Mononuclear cell (primary cell): Measurements from ENCODE around the gene SERPINE2. TPM values are rescaled to one million over a fixed set of nuclear protein-coding genes. Genes with fewer than 3 reads are reported as not detected.

ENCODE experiments used
- H3K27me3 ChIP-seq: 2 replicates; pipeline ENCODE4 v1.6.0; 2011; ENCODE audit warnings: low read length, control low read depth; ENCODE audit not compliant: insufficient read depth
- H3K4me1 ChIP-seq: 2 replicates; pipeline ENCODE4 v1.5.1; 2011; ENCODE audit warnings: mild to moderate bottlenecking, low read length, control low read depth; ENCODE audit not compliant: insufficient read depth
- H3K4me3 ChIP-seq: 2 replicates; pipeline ENCODE4 v1.5.1; 2011; ENCODE audit warnings: mild to moderate bottlenecking, low read length, moderate library complexity
- H3K9me3 ChIP-seq: 2 replicates; pipeline ENCODE4 v1.5.1; 2011; ENCODE audit warnings: low read depth, mild to moderate bottlenecking, control low read depth, low read length
- total RNA-seq: library from RNA; depleted of rRNA; stranded (reverse); fragments of >200 nt; gene quantifications from one replicate; pipeline ENCODE4 v1.2.3, GENCODE V29; 2012

The SERPINE2 gene, protein sequence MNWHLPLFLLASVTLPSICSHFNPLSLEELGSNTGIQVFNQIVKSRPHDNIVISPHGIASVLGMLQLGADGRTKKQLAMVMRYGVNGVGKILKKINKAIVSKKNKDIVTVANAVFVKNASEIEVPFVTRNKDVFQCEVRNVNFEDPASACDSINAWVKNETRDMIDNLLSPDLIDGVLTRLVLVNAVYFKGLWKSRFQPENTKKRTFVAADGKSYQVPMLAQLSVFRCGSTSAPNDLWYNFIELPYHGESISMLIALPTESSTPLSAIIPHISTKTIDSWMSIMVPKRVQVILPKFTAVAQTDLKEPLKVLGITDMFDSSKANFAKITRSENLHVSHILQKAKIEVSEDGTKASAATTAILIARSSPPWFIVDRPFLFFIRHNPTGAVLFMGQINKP
- total RNA-seq = 2.5 TPM

GRCh38 chr2:224039080-224039769, at the start of gene SERPINE2:
SERPINE2 (minus strand) TSS chr2:224039286; CDS start chr2:224001900, 37,386 bp downstream.
- H3K4me1 ChIP-seq = peaks cover 13% of the 10 kb centered on the region
- H3K9me3 ChIP-seq = no peaks in the 10 kb centered on the region
- peaks cover 60% of the 10 kb centered on the region for H3K27me3 ChIP-seq
- H3K4me3 ChIP-seq = peak within 1 kb of the TSS; percentile 33

GRCh38 chr2:224086226-224086914, 47.3 kb upstream of the SERPINE2 start:
- no peaks in the 10 kb centered on the region for H3K27me3 ChIP-seq

GRCh38 chr2:224085811-224086210, 46.7 kb upstream of the SERPINE2 start:
- H3K9me3 ChIP-seq = no peaks in the 10 kb centered on the region
- no peaks in the 10 kb centered on the region for H3K27me3 ChIP-seq
- no peaks in the 10 kb centered on the region for H3K4me1 ChIP-seq
- no peak overlapping the region for H3K4me3 ChIP-seq

More at GRCh38 chr2:224086226-224086914, 47.3 kb upstream of the SERPINE2 start:
- no peak overlapping the region for H3K4me3 ChIP-seq
- H3K9me3 ChIP-seq = no peaks in the 10 kb centered on the region
- no peaks in the 10 kb centered on the region for H3K4me1 ChIP-seq

GRCh38 chr2:224085246-224085645, 46.2 kb upstream of the SERPINE2 start:
- H3K9me3 ChIP-seq = no peaks in the 10 kb centered on the region
- H3K27me3 ChIP-seq = no peaks in the 10 kb centered on the region
- H3K4me3 ChIP-seq = no peak overlapping the region
- no peaks in the 10 kb centered on the region for H3K4me1 ChIP-seq

DNA sequence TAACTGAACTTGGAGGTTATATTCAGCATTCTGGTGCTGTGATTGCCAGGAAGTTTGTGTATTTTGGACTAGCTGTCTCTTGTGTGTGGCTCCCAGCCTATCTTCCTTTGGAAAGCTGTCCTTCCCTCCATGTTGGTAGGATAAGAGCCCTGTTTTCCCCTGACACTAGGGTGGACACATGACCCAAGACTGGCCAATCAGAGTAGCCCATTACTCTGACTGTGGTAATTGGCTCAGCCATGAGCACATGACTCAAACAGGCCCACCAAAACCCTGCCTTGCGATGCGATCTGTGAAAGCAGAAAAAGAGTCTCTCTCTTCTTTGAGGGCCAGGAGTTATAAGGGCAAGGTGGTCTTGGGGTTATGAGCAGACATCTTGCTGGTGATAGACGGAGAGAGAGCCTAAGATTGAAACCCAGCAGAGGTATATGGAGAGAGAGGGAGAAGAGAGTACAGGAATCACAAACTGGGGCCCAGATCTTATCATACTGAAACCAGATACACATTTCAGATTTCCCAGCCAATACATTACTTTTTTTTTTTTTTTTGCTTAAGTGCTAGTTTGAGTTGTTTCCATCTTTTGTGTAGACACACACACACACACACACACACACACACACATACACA, 45.3 kb upstream of the SERPINE2 start:
- Histone ChIP-seq H3K4me1 (no peaks in the 10 kb centered on the region), H3K27me3 (no peaks in the 10 kb centered on the region), H3K9me3 (no peaks in the 10 kb centered on the region), H3K4me3 (no peak overlapping the region)

GRCh38 chr2:224083638-224084037, 44.6 kb upstream of the SERPINE2 start:
- Histone ChIP-seq H3K9me3 (no peaks in the 10 kb centered on the region), H3K4me3 (no peak overlapping the region), H3K4me1 (no peaks in the 10 kb centered on the region), H3K27me3 (no peaks in the 10 kb centered on the region)

DNA sequence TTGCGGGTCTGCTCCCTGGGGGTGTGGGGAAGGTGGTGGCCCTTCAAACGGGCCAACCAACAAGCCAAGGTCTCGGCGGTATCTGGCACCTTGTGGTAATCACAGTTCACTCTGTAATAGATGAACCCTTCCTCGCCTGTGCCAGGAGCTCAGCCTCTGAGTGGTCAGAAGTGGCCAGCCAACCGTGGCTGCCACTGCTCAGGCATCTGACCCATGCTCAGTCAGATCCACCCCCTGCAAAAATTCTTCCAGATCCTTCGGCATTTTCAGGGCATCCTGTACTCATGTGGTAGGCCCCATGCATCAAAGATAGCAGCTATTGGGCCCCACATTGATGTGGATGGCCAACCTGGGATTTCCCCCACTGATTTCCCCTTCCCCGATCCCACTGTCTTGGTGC, 39.6 kb upstream of the SERPINE2 start:
- Histone ChIP-seq H3K9me3 (no peaks in the 10 kb centered on the region), H3K4me3 (no peak overlapping the region), H3K4me1 (no peaks in the 10 kb centered on the region), H3K27me3 (no peaks in the 10 kb centered on the region)

DNA sequence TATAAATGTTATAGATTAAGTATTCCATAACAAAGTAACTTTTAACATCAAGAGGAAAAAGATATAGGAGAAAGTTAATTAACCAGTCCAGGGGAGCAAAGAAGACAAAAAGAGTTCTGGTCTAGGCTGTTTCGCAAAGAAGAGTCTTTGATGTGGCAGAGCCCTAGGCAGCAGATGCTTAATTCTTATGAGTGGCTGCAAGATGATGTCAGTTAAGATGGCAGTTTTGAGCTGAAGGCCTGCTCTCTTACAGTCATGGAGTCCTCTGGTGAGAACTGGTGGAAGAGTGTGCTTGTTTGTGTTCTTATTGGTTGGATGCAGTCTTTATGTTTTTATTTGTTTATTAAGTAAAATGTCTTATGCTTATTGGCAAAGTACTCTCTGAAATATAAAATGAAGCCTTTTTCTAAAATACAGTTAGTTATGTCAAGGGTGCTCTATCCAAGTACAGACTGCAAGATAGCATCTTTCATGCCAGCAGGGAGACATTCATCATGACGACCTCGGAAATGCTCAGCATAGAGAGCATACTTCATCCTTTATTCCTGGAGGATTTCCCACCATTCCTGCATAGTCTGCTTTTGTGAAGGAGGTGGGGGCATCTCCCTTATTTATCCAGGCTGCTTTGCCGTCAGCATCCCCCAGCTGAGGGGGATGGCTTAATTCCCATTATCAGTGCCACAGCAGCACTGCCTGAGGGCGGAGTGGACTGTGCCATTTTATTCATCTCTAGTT, 38.9 kb upstream of the SERPINE2 start:
- H3K27me3 ChIP-seq = no peaks in the 10 kb centered on the region
- no peaks in the 10 kb centered on the region for H3K9me3 ChIP-seq
- H3K4me1 ChIP-seq = no peaks in the 10 kb centered on the region
- no peak overlapping the region for H3K4me3 ChIP-seq

GRCh38 chr2:224075588-224075987, 36.5 kb upstream of the SERPINE2 start:
- Histone ChIP-seq H3K4me1 (no peaks in the 10 kb centered on the region), H3K4me3 (no peak overlapping the region), H3K9me3 (no peaks in the 10 kb centered on the region), H3K27me3 (no peaks in the 10 kb centered on the region)

GRCh38 chr2:224073676-224074075, 34.6 kb upstream of the SERPINE2 start:
- no peaks in the 10 kb centered on the region for H3K4me1 ChIP-seq
- no peaks in the 10 kb centered on the region for H3K27me3 ChIP-seq
- H3K4me3 ChIP-seq = no peak overlapping the region
- H3K9me3 ChIP-seq = no peaks in the 10 kb centered on the region

DNA sequence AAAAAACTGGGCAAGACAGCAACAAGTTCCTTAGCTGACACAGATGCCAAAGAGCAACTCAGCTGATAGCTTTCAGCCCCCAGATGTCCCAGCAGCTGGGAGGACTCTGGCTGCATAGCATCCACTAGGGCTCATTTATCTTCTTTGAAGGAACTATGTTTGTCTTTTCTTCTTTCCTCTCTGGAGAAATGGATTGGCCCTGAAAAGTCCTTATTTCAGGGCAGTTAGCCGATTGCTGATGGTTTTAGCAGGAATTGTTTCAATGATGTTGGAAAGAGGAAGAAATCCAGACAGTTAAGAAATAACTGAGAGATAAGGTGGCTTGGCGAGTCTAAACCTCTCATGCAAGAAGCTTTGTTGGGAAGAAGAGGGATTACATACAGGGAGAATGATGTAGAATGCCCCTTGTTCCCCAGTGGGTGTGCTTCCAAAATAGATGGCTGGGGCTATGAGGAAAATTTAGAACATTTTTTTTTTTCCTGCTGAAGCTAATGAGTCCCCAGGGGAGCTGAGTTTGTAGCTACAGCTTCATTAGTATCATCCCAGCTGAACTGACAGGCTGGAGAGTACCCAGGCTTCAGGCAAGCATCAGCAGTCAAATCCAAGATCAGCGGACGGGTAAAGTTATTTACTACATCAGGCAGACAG, 33.6 kb upstream of the SERPINE2 start:
- no peaks in the 10 kb centered on the region for H3K4me1 ChIP-seq
- peaks cover 2% of the 10 kb centered on the region for H3K27me3 ChIP-seq
- H3K4me3 ChIP-seq = no peak overlapping the region
- no peaks in the 10 kb centered on the region for H3K9me3 ChIP-seq

DNA sequence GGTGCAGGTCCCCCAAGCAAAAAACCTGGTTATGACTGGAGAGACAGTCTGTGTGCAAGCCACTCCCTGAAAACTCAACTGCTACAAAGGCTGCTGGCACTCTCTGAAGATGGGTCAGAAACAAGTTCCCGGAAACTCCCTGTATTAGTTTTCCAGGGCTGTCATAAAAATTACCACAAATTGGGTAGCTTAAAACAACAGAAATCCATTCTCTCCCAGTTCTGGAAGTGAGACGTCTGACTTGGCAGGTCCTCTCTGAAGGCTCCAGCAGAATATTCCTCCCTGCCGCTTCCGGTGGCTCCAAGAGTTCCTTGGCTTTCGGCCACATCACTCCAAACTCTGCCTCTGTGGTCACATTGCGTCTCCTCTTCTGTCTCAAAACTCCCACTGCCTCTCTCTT, 30.1 kb upstream of the SERPINE2 start:
- H3K9me3 ChIP-seq = no peaks in the 10 kb centered on the region
- no peak overlapping the region for H3K4me3 ChIP-seq
- peaks cover 2% of the 10 kb centered on the region for H3K27me3 ChIP-seq
- no peaks in the 10 kb centered on the region for H3K4me1 ChIP-seq

GRCh38 chr2:224063298-224063648, 24.2 kb upstream of the SERPINE2 start:
- no peaks in the 10 kb centered on the region for H3K9me3 ChIP-seq
- peaks cover 4% of the 10 kb centered on the region for H3K4me1 ChIP-seq
- H3K4me3 ChIP-seq = no peak overlapping the region
- H3K27me3 ChIP-seq = peaks cover under 1% of the 10 kb centered on the region
